ENCODE measurements around the gene USP1.

DNA sequence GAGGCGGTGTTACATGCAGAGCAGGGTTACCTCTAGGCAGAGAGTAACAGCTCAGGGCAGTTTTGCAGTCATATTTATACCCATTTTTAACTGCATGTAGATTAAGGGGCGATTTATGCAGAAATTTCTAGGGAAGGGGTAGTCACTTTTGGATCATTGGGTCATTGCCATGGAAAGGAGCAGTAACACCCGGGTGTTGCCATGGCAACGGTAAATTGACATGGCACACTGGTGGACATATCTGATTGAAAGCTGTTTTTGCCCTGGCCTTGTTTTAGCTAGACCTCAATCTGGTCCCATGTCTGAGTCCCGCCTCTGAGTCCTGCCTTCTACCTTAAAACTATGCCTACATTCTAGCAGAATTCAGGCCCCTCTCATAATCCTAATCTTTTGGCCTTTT lies 11.8 kb upstream of the USP1 start:
- TF ChIP-seq, protein P1, sequence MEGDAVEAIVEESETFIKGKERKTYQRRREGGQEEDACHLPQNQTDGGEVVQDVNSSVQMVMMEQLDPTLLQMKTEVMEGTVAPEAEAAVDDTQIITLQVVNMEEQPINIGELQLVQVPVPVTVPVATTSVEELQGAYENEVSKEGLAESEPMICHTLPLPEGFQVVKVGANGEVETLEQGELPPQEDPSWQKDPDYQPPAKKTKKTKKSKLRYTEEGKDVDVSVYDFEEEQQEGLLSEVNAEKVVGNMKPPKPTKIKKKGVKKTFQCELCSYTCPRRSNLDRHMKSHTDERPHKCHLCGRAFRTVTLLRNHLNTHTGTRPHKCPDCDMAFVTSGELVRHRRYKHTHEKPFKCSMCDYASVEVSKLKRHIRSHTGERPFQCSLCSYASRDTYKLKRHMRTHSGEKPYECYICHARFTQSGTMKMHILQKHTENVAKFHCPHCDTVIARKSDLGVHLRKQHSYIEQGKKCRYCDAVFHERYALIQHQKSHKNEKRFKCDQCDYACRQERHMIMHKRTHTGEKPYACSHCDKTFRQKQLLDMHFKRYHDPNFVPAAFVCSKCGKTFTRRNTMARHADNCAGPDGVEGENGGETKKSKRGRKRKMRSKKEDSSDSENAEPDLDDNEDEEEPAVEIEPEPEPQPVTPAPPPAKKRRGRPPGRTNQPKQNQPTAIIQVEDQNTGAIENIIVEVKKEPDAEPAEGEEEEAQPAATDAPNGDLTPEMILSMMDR (IDR thresholded peaks at IDR 0.05), result no peak
- no peak for TF ChIP-seq ZFX (IDR thresholded peaks at IDR 0.05; ENCODE audit: borderline replicate concordance)

All from 22Rv1 (cell line).